AG09319 (cell line): ENCODE measurements around the gene CCDC7.
"Not testable (repeated sequence)": the region's sequence is repeated elsewhere in the genome, so short reads cannot be mapped to it uniquely, and the experiment has no call there.

Source experiments
- DNase-seq: peaks from one replicate; pipeline ENCODE4 v3.0.0-alpha.2; 2010; ENCODE audit warnings: low read depth; ENCODE audit errors: extremely low read depth
- TF ChIP-seq, protein P1 (sequence below): IDR thresholded peaks from 2 replicates; pipeline ENCODE4 v1.5.1; 2011; ENCODE audit warnings: low read depth, mild to moderate bottlenecking, inconsistent platforms, low read length, moderate library complexity

The CCDC7 gene

DNA sequence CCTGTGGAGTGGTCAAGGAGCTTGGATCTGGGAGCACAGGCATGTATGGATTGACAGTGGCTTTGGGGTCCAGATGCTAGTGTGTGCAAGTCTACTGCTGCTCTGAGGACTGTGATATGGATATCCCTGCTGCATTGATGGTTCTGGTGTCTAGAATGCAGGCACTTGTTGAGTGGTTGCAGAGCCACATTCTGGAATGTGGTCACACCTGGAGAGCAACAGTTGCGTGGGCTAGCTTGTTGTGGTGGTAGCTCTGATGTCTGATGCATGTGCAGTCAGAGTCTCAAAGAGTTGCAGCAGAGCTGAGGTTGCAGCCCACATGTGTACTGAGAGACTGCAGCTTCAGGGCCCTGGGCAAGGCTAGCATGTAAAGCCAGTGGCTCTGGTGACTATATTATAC lies 43.2 kb downstream of the CCDC7 start:
- no peak for DNase-seq
- TF ChIP-seq, protein P1, sequence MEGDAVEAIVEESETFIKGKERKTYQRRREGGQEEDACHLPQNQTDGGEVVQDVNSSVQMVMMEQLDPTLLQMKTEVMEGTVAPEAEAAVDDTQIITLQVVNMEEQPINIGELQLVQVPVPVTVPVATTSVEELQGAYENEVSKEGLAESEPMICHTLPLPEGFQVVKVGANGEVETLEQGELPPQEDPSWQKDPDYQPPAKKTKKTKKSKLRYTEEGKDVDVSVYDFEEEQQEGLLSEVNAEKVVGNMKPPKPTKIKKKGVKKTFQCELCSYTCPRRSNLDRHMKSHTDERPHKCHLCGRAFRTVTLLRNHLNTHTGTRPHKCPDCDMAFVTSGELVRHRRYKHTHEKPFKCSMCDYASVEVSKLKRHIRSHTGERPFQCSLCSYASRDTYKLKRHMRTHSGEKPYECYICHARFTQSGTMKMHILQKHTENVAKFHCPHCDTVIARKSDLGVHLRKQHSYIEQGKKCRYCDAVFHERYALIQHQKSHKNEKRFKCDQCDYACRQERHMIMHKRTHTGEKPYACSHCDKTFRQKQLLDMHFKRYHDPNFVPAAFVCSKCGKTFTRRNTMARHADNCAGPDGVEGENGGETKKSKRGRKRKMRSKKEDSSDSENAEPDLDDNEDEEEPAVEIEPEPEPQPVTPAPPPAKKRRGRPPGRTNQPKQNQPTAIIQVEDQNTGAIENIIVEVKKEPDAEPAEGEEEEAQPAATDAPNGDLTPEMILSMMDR, result no peak

GRCh38 chr10:32489901-32490300 lies 44.0 kb downstream of the CCDC7 start:
- TF ChIP-seq, protein P1, result no peak
- no peak for DNase-seq

DNA sequence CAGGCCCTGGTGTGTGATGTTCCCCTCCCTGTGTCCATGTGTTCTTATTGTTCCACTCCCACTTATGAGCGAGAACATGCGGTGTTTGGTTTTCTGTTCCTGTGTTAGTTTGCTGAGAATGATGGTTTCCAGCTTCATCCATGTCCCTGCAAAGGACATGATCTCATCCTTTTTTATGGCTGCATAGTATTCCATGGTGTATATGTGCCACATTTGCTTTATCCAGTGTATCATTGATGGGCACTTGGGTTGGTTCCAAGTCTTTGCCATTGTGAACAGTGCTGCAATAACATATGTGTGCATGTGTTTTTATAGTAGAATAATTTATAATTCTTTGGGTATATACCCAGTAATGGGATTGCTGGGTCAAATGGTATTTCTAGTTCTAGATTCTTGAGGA lies 48.6 kb downstream of the CCDC7 start:
- not testable (repeated sequence) for DNase-seq

DNA sequence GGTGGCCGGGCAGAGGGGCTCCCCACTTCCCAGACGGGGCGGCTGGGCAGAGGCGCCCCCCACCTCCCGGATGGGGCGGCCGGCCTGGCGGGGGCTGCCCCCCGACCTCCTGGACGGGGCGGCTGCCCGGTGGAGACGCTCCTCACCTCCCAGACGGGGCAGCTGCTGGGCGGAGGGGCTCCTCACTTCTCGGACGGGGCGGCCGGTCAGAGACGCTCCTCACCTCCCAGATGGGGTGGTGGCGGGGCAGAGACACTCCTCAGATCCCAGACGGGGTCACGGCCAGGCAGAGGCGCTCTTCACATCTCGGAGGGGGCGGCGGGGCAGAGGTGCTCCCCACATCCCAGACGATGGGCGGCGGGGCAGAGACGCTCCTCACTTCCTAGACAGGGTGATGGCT lies 54.2 kb downstream of the CCDC7 start:
- not testable (repeated sequence) for DNase-seq

DNA sequence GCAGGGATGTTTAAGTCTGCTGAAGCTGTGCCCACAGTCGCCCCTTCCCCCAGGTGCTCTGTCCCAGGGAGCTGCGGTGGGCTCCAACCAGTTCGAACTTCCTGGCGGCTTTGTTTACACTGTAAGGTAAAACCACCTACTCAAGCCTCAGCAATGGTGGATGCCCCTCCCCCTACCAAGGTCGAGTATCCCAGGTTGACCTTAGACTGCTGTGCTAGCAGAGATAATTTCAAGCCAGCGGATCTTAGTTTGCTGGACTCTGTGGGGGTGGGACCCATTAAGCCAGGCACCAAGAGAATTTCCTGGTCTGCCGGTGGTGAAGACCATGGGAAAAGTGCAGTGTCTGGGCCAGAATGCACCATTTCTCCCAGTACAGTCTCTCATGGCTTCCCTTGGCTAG lies 56.0 kb downstream of the CCDC7 start:
- TF ChIP-seq, protein P1, result no peak
- no peak for DNase-seq

DNA sequence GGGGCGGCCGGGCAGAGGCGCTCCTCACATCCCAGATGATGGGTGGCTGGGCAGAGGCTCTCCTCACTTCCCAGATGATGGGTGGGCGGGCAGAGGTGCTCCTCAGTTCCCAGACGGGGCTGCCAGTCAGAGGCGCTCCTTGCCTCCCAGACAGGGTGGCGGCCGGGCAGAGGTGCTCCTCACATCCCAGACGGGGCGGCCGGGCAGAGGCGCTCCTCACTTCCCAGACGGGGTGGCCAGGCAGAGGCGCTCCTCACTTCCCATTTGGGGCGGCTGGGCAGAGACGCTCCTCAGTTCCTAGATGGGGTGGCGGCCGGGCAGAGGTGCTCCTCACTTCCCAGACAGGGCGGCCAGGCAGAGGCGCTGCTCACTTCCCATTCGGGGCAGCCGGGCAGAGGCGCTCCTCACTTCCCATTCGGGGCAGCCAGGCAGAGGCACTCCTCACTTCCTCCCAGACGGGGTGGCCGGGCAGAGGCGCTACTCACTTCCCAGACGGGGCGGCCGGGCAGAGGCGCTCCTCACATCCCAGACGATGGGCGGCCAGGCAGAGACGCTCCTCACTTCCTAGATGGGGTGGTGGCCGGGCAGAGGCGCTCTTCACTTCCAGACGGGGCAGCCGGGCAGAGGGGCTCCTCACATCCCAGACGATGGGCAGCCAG lies 60.0 kb downstream of the CCDC7 start:
- DNase-seq, result not testable (repeated sequence)

GRCh38 chr10:32511599-32511998 lies 65.7 kb downstream of the CCDC7 start:
- TF ChIP-seq, protein P1, result no peak
- DNase-seq, result no peak

DNA sequence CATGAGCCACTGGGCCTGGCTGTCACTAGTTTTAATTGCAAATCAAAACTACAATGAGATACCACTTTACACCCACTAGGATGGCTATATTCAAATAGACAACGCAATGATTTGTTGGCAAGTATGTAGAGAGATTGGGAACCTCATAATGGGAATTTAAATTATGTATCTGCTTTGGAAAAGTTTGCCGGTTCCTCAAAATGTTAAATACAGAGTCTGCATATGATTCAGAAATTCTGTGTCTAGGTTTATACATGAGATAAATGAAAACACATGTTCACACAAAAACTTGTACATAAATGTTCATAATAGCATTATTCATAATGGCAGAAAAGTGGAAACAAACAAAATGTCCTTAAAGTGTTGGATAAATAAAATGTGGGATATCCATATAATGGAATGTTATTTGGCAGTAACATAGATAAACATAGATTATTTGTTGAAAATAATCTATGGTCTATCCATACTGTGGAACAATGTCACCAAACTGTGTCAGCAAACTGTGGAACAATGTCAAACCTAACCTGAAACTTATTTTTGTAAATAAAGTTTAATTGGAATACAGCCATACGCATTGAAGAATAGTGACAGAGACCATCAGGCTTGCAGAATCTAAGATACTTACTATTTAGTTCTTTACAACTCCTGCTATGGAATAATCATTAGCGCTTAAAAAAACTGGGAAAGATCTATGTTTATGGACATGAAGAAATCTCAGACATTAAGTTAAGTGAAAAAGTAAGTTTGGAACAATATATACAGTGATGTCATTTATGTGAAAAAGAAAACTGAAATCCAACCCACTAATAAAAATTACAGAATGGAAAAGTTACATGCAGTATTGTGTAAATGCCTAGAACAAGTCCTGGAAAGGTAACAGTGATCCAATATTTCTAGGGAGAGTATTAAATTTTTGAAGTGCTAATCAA lies 70.9 kb downstream of the CCDC7 start:
- TF ChIP-seq, protein P1, result no peak
- no peak for DNase-seq

- no peak for DNase-seq
- TF ChIP-seq, protein P1, result no peak
Observed at GRCh38 chr10:32530231-32530630, 84.3 kb downstream of the CCDC7 start.
